GM23338 (cell line): ENCODE data around the gene DCDC1. TPM values are rescaled to one million over a fixed set of nuclear protein-coding genes. Genes with fewer than 3 reads are reported as not detected.

Experiments
- ATAC-seq: fragments of 200-7000 bp; cut with Tn5 transposase; 3 replicates; pipeline ENCODE4 v1.9.1; 2020
- DNase-seq: peaks from one replicate; pipeline ENCODE4 v3.0.0-alpha.2; 2015; ENCODE audit warnings: low spot score
- H2AFZ ChIP-seq: fragments of 200-600 bp; sonication (generic); 2 replicates; pipeline ENCODE4 v1.8.0; 2016; ENCODE audit warnings: antibody characterized with exemption, mild to moderate bottlenecking, moderate library complexity
- H3F3A ChIP-seq: fragments of 200-600 bp; sonication (generic); replicated peaks from 2 replicates; pipeline ENCODE4 v1.8.0; 2017; ENCODE audit warnings: antibody characterized with exemption, mixed run types, low read depth
- H3K27ac ChIP-seq: fragments of 200-600 bp; sonication (generic); 2 replicates; pipeline ENCODE4 v1.6.1; 2016; ENCODE audit warnings: low read depth
- H3K27me3 ChIP-seq: fragments of 200-600 bp; sonication (generic); 2 replicates; pipeline ENCODE4 v1.8.0; 2016; ENCODE audit warnings: mild to moderate bottlenecking, mixed run types, moderate library complexity; ENCODE audit not compliant: insufficient read depth
- H3K36me3 ChIP-seq: fragments of 200-600 bp; sonication (generic); 2 replicates; pipeline ENCODE4 v1.8.0; 2016; ENCODE audit warnings: mild to moderate bottlenecking; ENCODE audit not compliant: insufficient read depth
- H3K4me1 ChIP-seq: fragments of 200-600 bp; sonication (generic); 2 replicates; pipeline ENCODE4 v1.8.0; 2016; ENCODE audit warnings: mild to moderate bottlenecking, moderate library complexity; ENCODE audit not compliant: insufficient read depth
- H3K4me2 ChIP-seq: fragments of 200-600 bp; sonication (generic); 2 replicates; pipeline ENCODE4 v1.7.1; 2017; ENCODE audit warnings: mixed run types
- H3K4me3 ChIP-seq: fragments of 200-600 bp; sonication (generic); 2 replicates; pipeline ENCODE4 v1.6.1; 2016; ENCODE audit warnings: mixed run types
- H3K79me2 ChIP-seq: fragments of 200-600 bp; sonication (generic); replicated peaks from 2 replicates; pipeline ENCODE4 v1.8.0; 2017; ENCODE audit warnings: mild to moderate bottlenecking; ENCODE audit not compliant: insufficient read depth
- H3K9me2 ChIP-seq: fragments of 200-600 bp; sonication (generic); 2 replicates; pipeline ENCODE4 v1.8.0; 2017; ENCODE audit not compliant: insufficient read depth
- H4K20me1 ChIP-seq: fragments of 200-600 bp; sonication (generic); replicated peaks from 2 replicates; pipeline ENCODE4 v1.8.0; 2017; ENCODE audit warnings: mild to moderate bottlenecking; ENCODE audit not compliant: insufficient read depth
- H3K27ac Mint-ChIP-seq: 2 replicates; pipeline ENCODE4 v1.8.0; 2020; ENCODE audit warnings: inconsistent platforms, mild to moderate bottlenecking, moderate library complexity, mixed read lengths
- H3K27me3 Mint-ChIP-seq: 3 replicates; pipeline ENCODE4 v1.8.0; 2022; ENCODE audit warnings: low read depth, mild to moderate bottlenecking, moderate library complexity, mixed read lengths, inconsistent platforms; ENCODE audit not compliant: insufficient read depth, poor library complexity
- H3K36me3 Mint-ChIP-seq: 3 replicates; pipeline ENCODE4 v1.8.0; 2021; ENCODE audit warnings: low read depth, mild to moderate bottlenecking, inconsistent platforms, moderate library complexity, mixed read lengths
- H3K4me1 Mint-ChIP-seq: 3 replicates; pipeline ENCODE4 v1.8.0; 2020; ENCODE audit warnings: mild to moderate bottlenecking, inconsistent platforms, mixed read lengths
- H3K4me3 Mint-ChIP-seq: 3 replicates; pipeline ENCODE4 v1.8.0; 2021; ENCODE audit warnings: moderate library complexity, mild to moderate bottlenecking, inconsistent platforms, mixed read lengths
- H3K9me3 Mint-ChIP-seq: 3 replicates; pipeline ENCODE4 v1.8.0; 2020; ENCODE audit warnings: moderate library complexity, mild to moderate bottlenecking, inconsistent platforms, mixed read lengths
- CREB1 ChIP-seq: fragments of 250-450 bp; sonication (Bioruptor Pico); IDR thresholded peaks from 2 replicates; pipeline ENCODE4 v1.5.0; 2020; ENCODE audit warnings: low read depth, mild to moderate bottlenecking, moderate library complexity
- EZH2 ChIP-seq: fragments of 200-600 bp; sonication (generic); IDR thresholded peaks from one replicate; pipeline ENCODE4 v1.8.0; 2017; ENCODE audit warnings: antibody characterized with exemption, mild to moderate bottlenecking, low read depth; ENCODE audit not compliant: unreplicated experiment
- EZH2phosphoT487 ChIP-seq: fragments of 200-600 bp; sonication (generic); IDR thresholded peaks from one replicate; pipeline ENCODE4 v1.8.1; 2018; ENCODE audit warnings: antibody characterized with exemption; ENCODE audit not compliant: unreplicated experiment
- JUNB ChIP-seq: IDR thresholded peaks from one replicate; pipeline ENCODE4 v1.6.1; 2016; ENCODE audit warnings: antibody characterized with exemption; ENCODE audit not compliant: unreplicated experiment
- NANOG ChIP-seq: IDR thresholded peaks from 2 replicates; pipeline ENCODE4 v1.6.1; 2016; ENCODE audit warnings: antibody characterized with exemption, borderline replicate concordance
- POLR2AphosphoS5 ChIP-seq: IDR thresholded peaks from 2 replicates; pipeline ENCODE4 v1.6.1; 2016; ENCODE audit warnings: antibody characterized with exemption, low read depth
- STAT1 ChIP-seq: IDR thresholded peaks from one replicate; pipeline ENCODE4 v1.6.1; 2016; ENCODE audit warnings: antibody characterized with exemption; ENCODE audit not compliant: unreplicated experiment
- ZNF114 ChIP-seq: fragments of 250-450 bp; sonication (Bioruptor Pico); IDR thresholded peaks from 2 replicates; pipeline ENCODE4 v1.5.0; 2020; ENCODE audit warnings: mild to moderate bottlenecking, moderate library complexity
- ZNF331 ChIP-seq: fragments of 250-450 bp; sonication (Bioruptor Pico); IDR thresholded peaks from 2 replicates; pipeline ENCODE4 v1.5.0; 2020; ENCODE audit warnings: low read depth, mild to moderate bottlenecking, moderate library complexity
- polyA plus RNA-seq: library from polyadenylated mRNA; unstranded; fragments of >200 nt; fragmentation: Nextera tagmentation; extraction: Ambion mirVana; gene quantifications from 2 replicates; pipeline ENCODE4 v1.2.1, GENCODE V29; 2016
- total RNA-seq: library from RNA; depleted of rRNA; stranded (reverse); fragments of >200 nt; shearing (Covaris generic); gene quantifications from 2 replicates; pipeline ENCODE4 v1.2.3, GENCODE V29; 2014
- TF ChIP-seq, protein P1 (sequence below): fragments of 250-450 bp; sonication (Bioruptor Pico); IDR thresholded peaks from 2 replicates; pipeline ENCODE4 v1.5.0; 2020; ENCODE audit warnings: mild to moderate bottlenecking, moderate library complexity
- TF ChIP-seq, protein P2 (sequence below): IDR thresholded peaks from one replicate; pipeline ENCODE4 v1.6.1; 2018; ENCODE audit warnings: antibody characterized with exemption; ENCODE audit not compliant: unreplicated experiment
- TF ChIP-seq, protein P3 (sequence below): IDR thresholded peaks from 2 replicates; pipeline ENCODE4 v1.6.1; 2016; ENCODE audit warnings: antibody characterized with exemption
- TF ChIP-seq, protein P4 (sequence below), 2 experiments: fragments of 200-600 bp in 1 of 2; sonication (generic) in 1 of 2; conservative IDR thresholded peaks; 2 replicates each; pipeline versions ENCODE4 v1.5.1 to v1.6.1; 2016 to 2017; ENCODE audit warnings: antibody characterized with exemption in 2 of 2, low read depth in 2 of 2, mild to moderate bottlenecking in 2 of 2, moderate library complexity in 1 of 2

The DCDC1 gene
- total and polyA plus RNA-seq, 2 experiments from 2014 or later, result 0.56 to 0.58 TPM

DNA sequence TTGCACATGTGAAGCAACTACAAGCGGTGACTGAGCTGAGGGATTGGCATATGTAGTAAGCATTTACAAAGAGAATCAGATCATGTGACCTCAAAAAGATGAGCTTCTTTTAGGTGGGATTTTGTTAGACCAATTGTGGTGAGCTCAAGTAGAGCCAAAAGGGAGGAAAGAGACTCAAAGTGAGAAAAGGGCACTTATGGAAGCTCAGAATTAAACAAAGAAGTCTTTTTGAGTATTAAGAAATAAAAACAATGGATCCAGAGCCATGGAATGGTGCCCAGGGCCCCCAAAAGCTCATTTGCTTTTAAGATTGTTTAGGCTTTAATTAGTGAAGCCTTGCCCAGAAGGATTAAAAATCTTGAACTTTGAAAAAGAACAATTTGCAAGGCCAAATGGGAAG lies 536.7 kb downstream of the DCDC1 start:
- no peak for ATAC-seq
- H3K36me3 ChIP-seq, result no peaks in the 10 kb centered on the region
- H3K4me3 ChIP-seq, result no peak overlapping the region
- no peaks in the 10 kb centered on the region for H3F3A ChIP-seq
- H3K27ac ChIP-seq, result no peak overlapping the region
- Mint-ChIP-seq H3K9me3 (peaks cover 12% of the 10 kb centered on the region; the same call in 2 of the 3 replicates), H3K27ac (no peak overlapping the region), H3K36me3 (peaks cover 3% of the 10 kb centered on the region; the same call in 1 of the 3 replicates), H3K4me3 (no peak overlapping the region), H3K27me3 (peaks cover 3% of the 10 kb centered on the region), H3K4me1 (peaks cover 8% of the 10 kb centered on the region; the same call in 2 of the 3 replicates)
- H4K20me1 ChIP-seq, result no peaks in the 10 kb centered on the region
- peaks cover 5% of the 10 kb centered on the region; the same call in 1 of the 2 replicates for H3K9me2 ChIP-seq
- no peaks in the 10 kb centered on the region for H3K27me3 ChIP-seq
- no peak overlapping the region; the same call in 1 of the 2 replicates for H2AFZ ChIP-seq
- TF ChIP-seq NANOG (no peak), ZNF114 (no peak), EZH2phosphoT487 (no peak), ZNF331 (CRISPR knock-in tag) (no peak), STAT1 (no peak), POLR2AphosphoS5 (no peak), CREB1 (CRISPR knock-in tag) (no peak), EZH2 (no peak), JUNB (no peak)
- TF ChIP-seq, protein P1, sequence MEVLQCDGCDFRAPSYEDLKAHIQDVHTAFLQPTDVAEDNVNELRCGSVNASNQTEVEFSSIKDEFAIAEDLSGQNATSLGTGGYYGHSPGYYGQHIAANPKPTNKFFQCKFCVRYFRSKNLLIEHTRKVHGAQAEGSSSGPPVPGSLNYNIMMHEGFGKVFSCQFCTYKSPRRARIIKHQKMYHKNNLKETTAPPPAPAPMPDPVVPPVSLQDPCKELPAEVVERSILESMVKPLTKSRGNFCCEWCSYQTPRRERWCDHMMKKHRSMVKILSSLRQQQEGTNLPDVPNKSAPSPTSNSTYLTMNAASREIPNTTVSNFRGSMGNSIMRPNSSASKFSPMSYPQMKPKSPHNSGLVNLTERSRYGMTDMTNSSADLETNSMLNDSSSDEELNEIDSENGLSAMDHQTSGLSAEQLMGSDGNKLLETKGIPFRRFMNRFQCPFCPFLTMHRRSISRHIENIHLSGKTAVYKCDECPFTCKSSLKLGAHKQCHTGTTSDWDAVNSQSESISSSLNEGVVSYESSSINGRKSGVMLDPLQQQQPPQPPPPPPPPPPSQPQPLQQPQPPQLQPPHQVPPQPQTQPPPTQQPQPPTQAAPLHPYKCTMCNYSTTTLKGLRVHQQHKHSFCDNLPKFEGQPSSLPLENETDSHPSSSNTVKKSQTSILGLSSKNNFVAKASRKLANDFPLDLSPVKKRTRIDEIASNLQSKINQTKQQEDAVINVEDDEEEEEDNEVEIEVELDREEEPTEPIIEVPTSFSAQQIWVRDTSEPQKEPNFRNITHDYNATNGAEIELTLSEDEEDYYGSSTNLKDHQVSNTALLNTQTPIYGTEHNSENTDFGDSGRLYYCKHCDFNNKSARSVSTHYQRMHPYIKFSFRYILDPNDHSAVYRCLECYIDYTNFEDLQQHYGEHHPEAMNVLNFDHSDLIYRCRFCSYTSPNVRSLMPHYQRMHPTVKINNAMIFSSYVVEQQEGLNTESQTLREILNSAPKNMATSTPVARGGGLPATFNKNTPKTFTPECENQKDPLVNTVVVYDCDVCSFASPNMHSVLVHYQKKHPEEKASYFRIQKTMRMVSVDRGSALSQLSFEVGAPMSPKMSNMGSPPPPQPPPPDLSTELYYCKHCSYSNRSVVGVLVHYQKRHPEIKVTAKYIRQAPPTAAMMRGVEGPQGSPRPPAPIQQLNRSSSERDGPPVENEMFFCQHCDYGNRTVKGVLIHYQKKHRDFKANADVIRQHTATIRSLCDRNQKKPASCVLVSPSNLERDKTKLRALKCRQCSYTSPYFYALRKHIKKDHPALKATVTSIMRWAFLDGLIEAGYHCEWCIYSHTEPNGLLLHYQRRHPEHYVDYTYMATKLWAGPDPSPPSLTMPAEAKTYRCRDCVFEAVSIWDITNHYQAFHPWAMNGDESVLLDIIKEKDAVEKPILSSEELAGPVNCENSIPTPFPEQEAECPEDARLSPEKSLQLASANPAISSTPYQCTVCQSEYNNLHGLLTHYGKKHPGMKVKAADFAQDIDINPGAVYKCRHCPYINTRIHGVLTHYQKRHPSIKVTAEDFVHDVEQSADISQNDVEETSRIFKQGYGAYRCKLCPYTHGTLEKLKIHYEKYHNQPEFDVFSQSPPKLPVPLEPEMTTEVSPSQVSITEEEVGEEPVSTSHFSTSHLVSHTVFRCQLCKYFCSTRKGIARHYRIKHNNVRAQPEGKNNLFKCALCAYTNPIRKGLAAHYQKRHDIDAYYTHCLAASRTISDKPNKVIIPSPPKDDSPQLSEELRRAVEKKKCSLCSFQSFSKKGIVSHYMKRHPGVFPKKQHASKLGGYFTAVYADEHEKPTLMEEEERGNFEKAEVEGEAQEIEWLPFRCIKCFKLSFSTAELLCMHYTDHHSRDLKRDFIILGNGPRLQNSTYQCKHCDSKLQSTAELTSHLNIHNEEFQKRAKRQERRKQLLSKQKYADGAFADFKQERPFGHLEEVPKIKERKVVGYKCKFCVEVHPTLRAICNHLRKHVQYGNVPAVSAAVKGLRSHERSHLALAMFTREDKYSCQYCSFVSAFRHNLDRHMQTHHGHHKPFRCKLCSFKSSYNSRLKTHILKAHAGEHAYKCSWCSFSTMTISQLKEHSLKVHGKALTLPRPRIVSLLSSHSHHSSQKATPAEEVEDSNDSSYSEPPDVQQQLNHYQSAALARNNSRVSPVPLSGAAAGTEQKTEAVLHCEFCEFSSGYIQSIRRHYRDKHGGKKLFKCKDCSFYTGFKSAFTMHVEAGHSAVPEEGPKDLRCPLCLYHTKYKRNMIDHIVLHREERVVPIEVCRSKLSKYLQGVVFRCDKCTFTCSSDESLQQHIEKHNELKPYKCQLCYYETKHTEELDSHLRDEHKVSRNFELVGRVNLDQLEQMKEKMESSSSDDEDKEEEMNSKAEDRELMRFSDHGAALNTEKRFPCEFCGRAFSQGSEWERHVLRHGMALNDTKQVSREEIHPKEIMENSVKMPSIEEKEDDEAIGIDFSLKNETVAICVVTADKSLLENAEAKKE (CRISPR knock-in tag), result no peak
- TF ChIP-seq, protein P2, sequence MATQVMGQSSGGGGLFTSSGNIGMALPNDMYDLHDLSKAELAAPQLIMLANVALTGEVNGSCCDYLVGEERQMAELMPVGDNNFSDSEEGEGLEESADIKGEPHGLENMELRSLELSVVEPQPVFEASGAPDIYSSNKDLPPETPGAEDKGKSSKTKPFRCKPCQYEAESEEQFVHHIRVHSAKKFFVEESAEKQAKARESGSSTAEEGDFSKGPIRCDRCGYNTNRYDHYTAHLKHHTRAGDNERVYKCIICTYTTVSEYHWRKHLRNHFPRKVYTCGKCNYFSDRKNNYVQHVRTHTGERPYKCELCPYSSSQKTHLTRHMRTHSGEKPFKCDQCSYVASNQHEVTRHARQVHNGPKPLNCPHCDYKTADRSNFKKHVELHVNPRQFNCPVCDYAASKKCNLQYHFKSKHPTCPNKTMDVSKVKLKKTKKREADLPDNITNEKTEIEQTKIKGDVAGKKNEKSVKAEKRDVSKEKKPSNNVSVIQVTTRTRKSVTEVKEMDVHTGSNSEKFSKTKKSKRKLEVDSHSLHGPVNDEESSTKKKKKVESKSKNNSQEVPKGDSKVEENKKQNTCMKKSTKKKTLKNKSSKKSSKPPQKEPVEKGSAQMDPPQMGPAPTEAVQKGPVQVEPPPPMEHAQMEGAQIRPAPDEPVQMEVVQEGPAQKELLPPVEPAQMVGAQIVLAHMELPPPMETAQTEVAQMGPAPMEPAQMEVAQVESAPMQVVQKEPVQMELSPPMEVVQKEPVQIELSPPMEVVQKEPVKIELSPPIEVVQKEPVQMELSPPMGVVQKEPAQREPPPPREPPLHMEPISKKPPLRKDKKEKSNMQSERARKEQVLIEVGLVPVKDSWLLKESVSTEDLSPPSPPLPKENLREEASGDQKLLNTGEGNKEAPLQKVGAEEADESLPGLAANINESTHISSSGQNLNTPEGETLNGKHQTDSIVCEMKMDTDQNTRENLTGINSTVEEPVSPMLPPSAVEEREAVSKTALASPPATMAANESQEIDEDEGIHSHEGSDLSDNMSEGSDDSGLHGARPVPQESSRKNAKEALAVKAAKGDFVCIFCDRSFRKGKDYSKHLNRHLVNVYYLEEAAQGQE, result no peak
- TF ChIP-seq, protein P3, sequence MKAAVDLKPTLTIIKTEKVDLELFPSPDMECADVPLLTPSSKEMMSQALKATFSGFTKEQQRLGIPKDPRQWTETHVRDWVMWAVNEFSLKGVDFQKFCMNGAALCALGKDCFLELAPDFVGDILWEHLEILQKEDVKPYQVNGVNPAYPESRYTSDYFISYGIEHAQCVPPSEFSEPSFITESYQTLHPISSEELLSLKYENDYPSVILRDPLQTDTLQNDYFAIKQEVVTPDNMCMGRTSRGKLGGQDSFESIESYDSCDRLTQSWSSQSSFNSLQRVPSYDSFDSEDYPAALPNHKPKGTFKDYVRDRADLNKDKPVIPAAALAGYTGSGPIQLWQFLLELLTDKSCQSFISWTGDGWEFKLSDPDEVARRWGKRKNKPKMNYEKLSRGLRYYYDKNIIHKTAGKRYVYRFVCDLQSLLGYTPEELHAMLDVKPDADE, result no peak
- TF ChIP-seq, protein P4, sequence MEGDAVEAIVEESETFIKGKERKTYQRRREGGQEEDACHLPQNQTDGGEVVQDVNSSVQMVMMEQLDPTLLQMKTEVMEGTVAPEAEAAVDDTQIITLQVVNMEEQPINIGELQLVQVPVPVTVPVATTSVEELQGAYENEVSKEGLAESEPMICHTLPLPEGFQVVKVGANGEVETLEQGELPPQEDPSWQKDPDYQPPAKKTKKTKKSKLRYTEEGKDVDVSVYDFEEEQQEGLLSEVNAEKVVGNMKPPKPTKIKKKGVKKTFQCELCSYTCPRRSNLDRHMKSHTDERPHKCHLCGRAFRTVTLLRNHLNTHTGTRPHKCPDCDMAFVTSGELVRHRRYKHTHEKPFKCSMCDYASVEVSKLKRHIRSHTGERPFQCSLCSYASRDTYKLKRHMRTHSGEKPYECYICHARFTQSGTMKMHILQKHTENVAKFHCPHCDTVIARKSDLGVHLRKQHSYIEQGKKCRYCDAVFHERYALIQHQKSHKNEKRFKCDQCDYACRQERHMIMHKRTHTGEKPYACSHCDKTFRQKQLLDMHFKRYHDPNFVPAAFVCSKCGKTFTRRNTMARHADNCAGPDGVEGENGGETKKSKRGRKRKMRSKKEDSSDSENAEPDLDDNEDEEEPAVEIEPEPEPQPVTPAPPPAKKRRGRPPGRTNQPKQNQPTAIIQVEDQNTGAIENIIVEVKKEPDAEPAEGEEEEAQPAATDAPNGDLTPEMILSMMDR (conservative IDR thresholded peaks at IDR 0.05; ENCODE audit: low read depth in 2 of 2), result no peak
- H3K4me1 ChIP-seq, result no peaks in the 10 kb centered on the region
- no peak overlapping the region for H3K4me2 ChIP-seq
- DNase-seq, result no peak
- H3K79me2 ChIP-seq, result no peaks in the 10 kb centered on the region
